CD4-positive, alpha-beta T cell treated with Interleukin-6 at 100 ng/mL for 8 hours (primary cell): ENCODE results near the gene DACH1.

Experiments
- DNase-seq: peaks from one replicate; pipeline ENCODE4 v3.0.0-alpha.2; 2020; ENCODE audit warnings: mixed read lengths, low spot score

Gene DACH1

GRCh38 chr13:71774863-71775262, 92.1 kb downstream of the DACH1 start:
- DNase-seq, result no peak

- DNase-seq, result no peak
These were observed 93.5 kb downstream of the DACH1 start for GRCh38 chr13:71773531-71773930.

GRCh38 chr13:71772361-71772760, 94.6 kb downstream of the DACH1 start:
- DNase-seq, result no peak

GRCh38 chr13:71771144-71771543, 95.9 kb downstream of the DACH1 start:
- DNase-seq, result no peak

GRCh38 chr13:71770710-71771109, 96.3 kb downstream of the DACH1 start:
- no peak for DNase-seq

GRCh38 chr13:71768881-71769280, 98.1 kb downstream of the DACH1 start:
- no peak for DNase-seq

GRCh38 chr13:71759651-71760511, 107.1 kb downstream of the DACH1 start:
- no peak for DNase-seq

GRCh38 chr13:71758828-71759227, 108.2 kb downstream of the DACH1 start:
- DNase-seq, result no peak

- DNase-seq, result no peak
These were observed 112.5 kb downstream of the DACH1 start for GRCh38 chr13:71754407-71754974.

GRCh38 chr13:71752775-71753513, 114.1 kb downstream of the DACH1 start:
- no peak for DNase-seq

GRCh38 chr13:71751073-71751472, 115.9 kb downstream of the DACH1 start:
- no peak for DNase-seq

GRCh38 chr13:71730267-71730666, 136.7 kb downstream of the DACH1 start:
- no peak for DNase-seq

- DNase-seq, result no peak
These were observed 137.6 kb downstream of the DACH1 start for GRCh38 chr13:71729441-71729840.

GRCh38 chr13:71727662-71728061, 139.3 kb downstream of the DACH1 start:
- DNase-seq, result no peak

GRCh38 chr13:71727042-71727441, 140.0 kb downstream of the DACH1 start:
- no peak for DNase-seq

- DNase-seq, result no peak
These were observed 144.8 kb downstream of the DACH1 start for GRCh38 chr13:71722206-71722605.

GRCh38 chr13:71721104-71721503, 145.9 kb downstream of the DACH1 start:
- no peak for DNase-seq

- no peak for DNase-seq
These were observed 148.1 kb downstream of the DACH1 start for GRCh38 chr13:71718931-71719330.

GRCh38 chr13:71714802-71715375, 152.1 kb downstream of the DACH1 start:
- DNase-seq, result no peak

GRCh38 chr13:71712988-71713653, 153.9 kb downstream of the DACH1 start:
- DNase-seq, result no peak

GRCh38 chr13:71704656-71705055, 162.3 kb downstream of the DACH1 start:
- DNase-seq, result no peak

- no peak for DNase-seq
These were observed 163.9 kb downstream of the DACH1 start for GRCh38 chr13:71703138-71703537.
